ENCODE data around the gene CREB3L4.

DNA sequence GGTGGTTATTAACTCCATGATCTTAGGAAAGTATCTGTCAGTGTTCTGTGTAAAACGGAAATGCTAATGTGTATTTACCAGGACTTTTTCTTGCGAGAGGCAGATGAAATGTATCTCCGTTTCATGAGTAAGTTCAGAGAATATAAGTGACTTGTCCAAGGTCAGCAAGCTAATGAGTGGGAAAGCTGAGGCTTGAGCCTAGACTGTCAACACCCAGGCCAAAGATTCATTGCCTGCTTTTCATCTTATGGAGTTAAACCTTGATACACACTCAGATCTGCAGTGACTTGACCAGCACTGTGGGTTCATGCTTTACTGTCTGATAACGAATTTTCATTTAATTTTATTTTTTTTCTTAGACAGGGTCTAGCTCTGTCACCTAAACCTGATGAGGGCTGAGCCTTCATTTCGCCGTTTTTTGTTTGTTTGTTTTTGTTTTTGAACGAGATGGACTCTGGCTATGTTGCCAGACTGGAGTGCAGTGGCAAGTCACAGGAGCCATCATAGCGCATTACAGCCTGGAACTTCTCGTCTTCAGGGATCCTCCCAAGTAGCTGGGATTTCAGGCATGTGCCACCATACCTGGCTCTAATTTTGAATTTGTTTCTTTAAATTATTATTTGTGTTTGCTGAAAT, 10.7 kb downstream of the CREB3L4 start:
- TF ChIP-seq, protein P1, sequence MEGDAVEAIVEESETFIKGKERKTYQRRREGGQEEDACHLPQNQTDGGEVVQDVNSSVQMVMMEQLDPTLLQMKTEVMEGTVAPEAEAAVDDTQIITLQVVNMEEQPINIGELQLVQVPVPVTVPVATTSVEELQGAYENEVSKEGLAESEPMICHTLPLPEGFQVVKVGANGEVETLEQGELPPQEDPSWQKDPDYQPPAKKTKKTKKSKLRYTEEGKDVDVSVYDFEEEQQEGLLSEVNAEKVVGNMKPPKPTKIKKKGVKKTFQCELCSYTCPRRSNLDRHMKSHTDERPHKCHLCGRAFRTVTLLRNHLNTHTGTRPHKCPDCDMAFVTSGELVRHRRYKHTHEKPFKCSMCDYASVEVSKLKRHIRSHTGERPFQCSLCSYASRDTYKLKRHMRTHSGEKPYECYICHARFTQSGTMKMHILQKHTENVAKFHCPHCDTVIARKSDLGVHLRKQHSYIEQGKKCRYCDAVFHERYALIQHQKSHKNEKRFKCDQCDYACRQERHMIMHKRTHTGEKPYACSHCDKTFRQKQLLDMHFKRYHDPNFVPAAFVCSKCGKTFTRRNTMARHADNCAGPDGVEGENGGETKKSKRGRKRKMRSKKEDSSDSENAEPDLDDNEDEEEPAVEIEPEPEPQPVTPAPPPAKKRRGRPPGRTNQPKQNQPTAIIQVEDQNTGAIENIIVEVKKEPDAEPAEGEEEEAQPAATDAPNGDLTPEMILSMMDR (IDR thresholded peaks at IDR 0.05), result no peak
- no peak for TF ChIP-seq POLR2A (IDR thresholded peaks at IDR 0.05)
